Transverse colon (tissue), 4 donors: ENCODE data around the gene CD3G. TPM values are rescaled to one million over a fixed set of nuclear protein-coding genes. Genes with fewer than 3 reads are reported as not detected.
A peak's percentile ranks its signal among the peaks of the same experiment; 100 is the strongest.

Experiments
- DNase-seq: peaks from one replicate; pipeline ENCODE4 v3.0.0-alpha.2; 2019
- H3K27ac ChIP-seq, 4 donors: fragments of 200-600 bp; sonication (generic); 2 replicates each; pipeline ENCODE4 v1.5.1; 2016 to 2018; ENCODE audit warnings: inconsistent platforms in 4 of 4
- H3K27me3 ChIP-seq: fragments of 200-600 bp; sonication (generic); 2 replicates; pipeline ENCODE4 v1.5.1; 2017; ENCODE audit warnings: inconsistent platforms
- H3K36me3 ChIP-seq, 4 donors: fragments of 200-600 bp; sonication (generic); 2 replicates each; pipeline ENCODE4 v1.5.1; 2017 to 2019; ENCODE audit warnings: inconsistent platforms in 4 of 4
- H3K4me1 ChIP-seq, 4 donors: fragments of 200-600 bp; sonication (generic); 2 replicates each; pipeline ENCODE4 v1.5.1; 2017 to 2020; ENCODE audit warnings: inconsistent platforms in 4 of 4
- H3K4me3 ChIP-seq, 4 donors: fragments of 200-600 bp; sonication (generic); 1 replicate in 1 of 4; 2 replicates in 3 of 4; pipeline versions ENCODE4 v1.5.1 to v1.6.1; 2017 to 2019; ENCODE audit warnings: inconsistent platforms in 4 of 4
- H3K9me3 ChIP-seq, 2 donors: fragments of 200-600 bp; sonication (generic); 2 replicates each; pipeline ENCODE4 v1.5.1; 2017 to 2019; ENCODE audit warnings: inconsistent platforms in 2 of 2
- EP300 ChIP-seq: sonication (generic); formaldehyde crosslinking; IDR thresholded peaks from one replicate; pipeline ENCODE4 v1.6.1; 2017; ENCODE audit warnings: antibody characterized with exemption, low read depth
- POLR2A ChIP-seq: fragments of 450-650 bp; IDR thresholded peaks from one replicate; pipeline ENCODE4 v1.6.1; 2016; ENCODE audit warnings: antibody characterized with exemption, mild to moderate bottlenecking, moderate library complexity
- POLR2AphosphoS5 ChIP-seq, 3 donors: sonication (generic); formaldehyde crosslinking; IDR thresholded peaks; one replicate each; pipeline ENCODE4 v1.6.1; 2016; ENCODE audit warnings: antibody characterized with exemption in 3 of 3
- WGBS, 2 donors: methylation state at CpG; one replicate each; pipeline ENCODE4 v1.1.5; 2018; ENCODE audit warnings: low coverage in 1 of 2; 5-methylcytosine and 5-hydroxymethylcytosine counted together
- in situ Hi-C, 4 donors: fragments of 200-750 bp; cut with MboI; loops; one replicate each; pipeline versions ENCODE4 v1.15.0 to v1.15.1; 2017; ENCODE audit warnings: low sequenced_read_pairs in 3 of 4, low pct_ligation_motif_present in 1 of 4, low pct_unique_long_range_greater_than_20kb in 1 of 4
- intact Hi-C: fragments of 100-400 bp; cut with DNase I; formaldehyde crosslinking; loops from one replicate; pipeline ENCODE4 v1.15.1; 2023; ENCODE audit warnings: low total_unique reads
- total RNA-seq, 4 donors: library from RNA; depleted of rRNA; stranded (reverse); fragments of >200 nt; gene quantifications; one replicate each; pipeline ENCODE4 v1.1.0, GENCODE V29; 2016
- TF ChIP-seq, protein P1 (sequence below), 5 experiments: fragments of 200-600 bp in 3 of 5; fragments of 450-650 bp in 2 of 5; sonication (generic) in 3 of 5; IDR thresholded peaks; 1 replicate in 2 of 5; 2 replicates in 3 of 5; pipeline ENCODE4 v1.5.1; 2016 to 2017; ENCODE audit warnings: antibody characterized with exemption in 5 of 5, inconsistent platforms in 3 of 5, mild to moderate bottlenecking in 2 of 5, moderate library complexity in 1 of 5

Gene CD3G
- total RNA-seq, result 1 to 10 TPM in 3 of 4 donors, not detected in 1; 2.2 to 5.4 (median 2.2) TPM

DNA sequence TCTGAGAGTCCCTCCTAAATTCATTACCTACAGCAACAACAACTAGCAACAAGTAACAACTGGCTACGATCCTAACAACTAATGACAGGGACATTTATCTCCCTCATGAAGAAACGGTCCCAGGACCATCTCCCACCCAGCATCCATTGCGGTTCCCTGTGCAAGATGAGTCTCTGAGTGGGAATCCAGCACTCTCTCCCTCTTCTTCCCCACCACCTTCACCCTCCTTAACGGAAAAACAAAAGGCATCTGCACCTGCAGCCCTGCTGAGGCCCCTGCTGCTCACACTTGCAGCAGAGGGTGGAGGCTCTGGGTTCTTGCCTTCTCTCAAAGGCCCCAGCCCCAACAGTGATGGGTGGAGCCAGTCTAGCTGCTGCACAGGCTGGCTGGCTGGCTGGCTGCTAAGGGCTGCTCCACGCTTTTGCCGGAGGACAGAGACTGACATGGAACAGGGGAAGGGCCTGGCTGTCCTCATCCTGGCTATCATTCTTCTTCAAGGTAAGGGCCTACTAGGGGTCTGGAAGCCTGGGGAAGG, at the start of gene CD3G:
Gene CD3G, plus strand, starts transcription at position 364 of the 535 bp plus-strand sequence. Its CDS starts 80 bp downstream, at position 444.
- WGBS, 2 donors, result 71 to 79% methylated on average over 3 to 6 of the region's 6 CpGs

DNA sequence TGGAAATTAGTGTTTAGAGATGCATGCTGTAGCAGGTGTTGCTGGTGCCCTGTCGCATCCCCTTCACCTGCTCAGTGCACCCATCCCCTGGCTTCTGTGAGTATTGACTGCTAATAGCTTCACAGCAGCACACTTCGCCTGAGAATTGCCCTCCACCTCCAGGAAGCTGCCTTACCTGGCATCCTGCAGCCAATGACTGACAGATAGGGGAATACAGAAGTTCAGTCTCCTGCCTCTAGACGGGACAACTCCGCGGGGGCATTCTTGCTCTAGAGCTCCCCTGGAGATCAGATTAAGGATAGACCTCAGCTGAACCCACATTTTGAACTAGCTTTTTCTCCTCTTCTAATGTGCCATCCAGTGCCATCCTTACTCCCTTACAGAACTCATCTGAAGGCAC, 48.9 kb upstream of the CD3G start:
- in situ Hi-C loops, result loop anchor here in 3 of 4 donors (5.0 to 25.0 kb wide), 4 partner anchors 50 to 108 kb away; partner anchors contain the start of genes CD3D (in 1 of the 3), CD3G (in 1 of the 3), SCN2B (in 1 of the 3) and UBE4A (in 1 of the 3)
- H3K36me3 ChIP-seq, result no peaks in the 10 kb centered on the region
- intact Hi-C loops, result no loop called here
- H3K9me3 ChIP-seq, result no peaks in the 10 kb centered on the region
- 60 to 78% methylated on average over 2 to 5 of the region's 5 CpGs for WGBS, 2 donors
- H3K4me1 ChIP-seq, result peaks cover 0 to 3% (median 0%) of the 10 kb centered on the region in 4 donors
- H3K27me3 ChIP-seq, result peaks cover 4% of the 10 kb centered on the region
- DNase-seq, result no peak
- TF ChIP-seq EP300, result no peak
- no peak overlapping the region for H3K27ac ChIP-seq
- no peak overlapping the region for H3K4me3 ChIP-seq

More for the DNA sequence above, at the start of gene CD3G:
- Histone ChIP-seq H3K36me3 (no peaks in the 10 kb centered on the region), H3K27me3 (peaks cover 28% of the 10 kb centered on the region), H3K4me3 (peak within 1 kb of the TSS in 1 of 4 donors; percentile 16), H3K27ac (peak within 1 kb of the TSS; percentile 29 to 48 (median 35)), H3K9me3 (no peaks in the 10 kb centered on the region), H3K4me1 (no peaks in the 10 kb centered on the region)
- intact Hi-C loops, result no loop called here
- TF ChIP-seq EP300 (no peak), POLR2A (peak; percentile 44), POLR2AphosphoS5 (IDR thresholded peaks at IDR 0.05) (peak in 1 of 3 donors; percentile 30)
- TF ChIP-seq, protein P1, sequence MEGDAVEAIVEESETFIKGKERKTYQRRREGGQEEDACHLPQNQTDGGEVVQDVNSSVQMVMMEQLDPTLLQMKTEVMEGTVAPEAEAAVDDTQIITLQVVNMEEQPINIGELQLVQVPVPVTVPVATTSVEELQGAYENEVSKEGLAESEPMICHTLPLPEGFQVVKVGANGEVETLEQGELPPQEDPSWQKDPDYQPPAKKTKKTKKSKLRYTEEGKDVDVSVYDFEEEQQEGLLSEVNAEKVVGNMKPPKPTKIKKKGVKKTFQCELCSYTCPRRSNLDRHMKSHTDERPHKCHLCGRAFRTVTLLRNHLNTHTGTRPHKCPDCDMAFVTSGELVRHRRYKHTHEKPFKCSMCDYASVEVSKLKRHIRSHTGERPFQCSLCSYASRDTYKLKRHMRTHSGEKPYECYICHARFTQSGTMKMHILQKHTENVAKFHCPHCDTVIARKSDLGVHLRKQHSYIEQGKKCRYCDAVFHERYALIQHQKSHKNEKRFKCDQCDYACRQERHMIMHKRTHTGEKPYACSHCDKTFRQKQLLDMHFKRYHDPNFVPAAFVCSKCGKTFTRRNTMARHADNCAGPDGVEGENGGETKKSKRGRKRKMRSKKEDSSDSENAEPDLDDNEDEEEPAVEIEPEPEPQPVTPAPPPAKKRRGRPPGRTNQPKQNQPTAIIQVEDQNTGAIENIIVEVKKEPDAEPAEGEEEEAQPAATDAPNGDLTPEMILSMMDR (IDR thresholded peaks at IDR 0.05), result no peak
- in situ Hi-C loops, result loop anchor here in 1 of 4 donors (10.0 kb wide), 1 partner anchor 49 kb away; no protein-coding TSS in a partner anchor
- peak; percentile 32 for DNase-seq

DNA sequence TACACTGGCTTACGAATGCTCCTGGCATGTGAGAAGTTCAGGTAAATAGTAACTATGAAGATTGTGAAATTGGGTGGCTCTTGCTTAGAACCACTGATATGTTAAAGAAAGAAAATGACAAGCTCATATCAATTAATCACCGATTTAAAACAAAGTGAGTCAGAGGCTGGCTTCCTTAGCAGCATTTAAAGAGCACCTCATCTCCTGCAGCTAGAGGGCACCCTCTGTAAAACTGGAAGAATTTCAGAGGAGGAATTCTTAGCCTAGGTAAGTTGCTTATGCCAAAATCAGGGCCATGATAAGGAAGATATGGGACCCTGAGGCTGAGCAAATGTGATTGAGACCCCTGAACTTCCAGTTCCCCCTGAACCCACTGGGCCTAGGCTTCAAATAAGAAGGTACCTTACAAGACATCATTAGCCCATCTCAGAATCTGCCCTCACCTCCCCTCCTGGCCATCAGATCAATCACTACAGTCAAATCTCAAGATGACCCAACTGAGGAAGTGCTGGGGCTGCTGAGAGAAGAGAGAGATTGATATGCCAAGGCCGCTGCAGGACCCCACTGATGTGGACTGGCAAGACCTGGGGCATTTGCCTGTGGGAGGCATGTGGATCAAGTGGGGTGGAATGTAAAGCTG, 48.2 kb upstream of the CD3G start:
- Histone ChIP-seq H3K36me3 (no peaks in the 10 kb centered on the region), H3K4me3 (no peak overlapping the region), H3K27ac (no peak overlapping the region), H3K27me3 (peaks cover 4% of the 10 kb centered on the region), H3K4me1 (no peaks in the 10 kb centered on the region), H3K9me3 (no peaks in the 10 kb centered on the region)
- in situ Hi-C loops (loop anchor here in 3 of 4 donors (5.0 to 25.0 kb wide), 4 partner anchors 49 to 109 kb away; partner anchors contain the start of genes CD3D (in 1 of the 3), CD3G (in 1 of the 3), SCN2B (in 1 of the 3) and UBE4A (in 1 of the 3)), intact Hi-C loops (no loop called here)
- peak; percentile 34 for DNase-seq
- WGBS, 2 donors, result 21 to 51% methylated on average over 2 to 3 of the region's 3 CpGs
- TF ChIP-seq POLR2AphosphoS5 (IDR thresholded peaks at IDR 0.05), result no peak
- TF ChIP-seq, protein P1 (IDR thresholded peaks at IDR 0.05), result peak; percentile 40 to 55 (median 51)

DNA sequence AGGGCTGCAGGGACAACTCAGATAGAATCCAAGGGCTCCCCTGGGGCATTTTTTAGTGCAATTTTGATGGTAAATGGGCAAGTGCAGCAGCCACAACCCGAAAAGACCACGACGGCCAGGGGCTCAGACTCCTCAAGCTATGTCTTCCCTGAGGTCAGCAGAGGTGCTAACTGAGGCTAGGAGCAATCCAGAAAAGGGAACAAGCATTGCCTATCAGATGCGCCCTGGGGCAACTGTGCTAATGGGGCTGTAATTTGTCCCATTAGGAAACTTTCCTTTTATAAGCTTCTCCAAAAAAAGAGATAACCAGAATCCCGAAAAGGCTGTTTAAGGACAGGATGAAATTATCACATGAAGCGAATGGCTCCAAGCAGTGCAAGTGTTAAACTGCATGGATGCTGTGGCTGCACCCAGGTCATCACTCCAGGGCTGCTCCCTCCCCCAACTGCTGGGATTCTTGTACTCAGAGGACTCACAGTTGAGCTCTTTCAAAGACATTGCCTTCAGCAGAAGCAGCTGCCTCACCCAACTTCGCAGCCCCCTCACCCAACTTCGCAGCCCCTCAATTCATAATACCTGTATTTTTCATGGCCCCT, 42.4 kb upstream of the CD3G start:
- in situ Hi-C loops (no loop called here), intact Hi-C loops (no loop called here)
- no peaks in the 10 kb centered on the region for H3K9me3 ChIP-seq
- no peak overlapping the region for H3K27ac ChIP-seq
- no peaks in the 10 kb centered on the region for H3K36me3 ChIP-seq
- H3K27me3 ChIP-seq, result peaks cover 19% of the 10 kb centered on the region
- no peak overlapping the region for H3K4me3 ChIP-seq
- no peaks in the 10 kb centered on the region for H3K4me1 ChIP-seq
- WGBS, 2 donors, result 65 to 70% methylated on average over 5 to 8 of the region's 8 CpGs
- TF ChIP-seq POLR2A (no peak), EP300 (no peak), POLR2AphosphoS5 (IDR thresholded peaks at IDR 0.05) (no peak)
- TF ChIP-seq, protein P1 (IDR thresholded peaks at IDR 0.05), result no peak
- no peak for DNase-seq
